SK-N-SH (cell line): ENCODE data around the gene TLE5. TPM values are rescaled to one million over a fixed set of nuclear protein-coding genes. Genes with fewer than 3 reads are reported as not detected.

ENCODE experiments used
- CTCF ChIA-PET: fragments of 300-600, 350-600 bp; formaldehyde crosslinking; extraction: SDS; loops from one replicate; lab custom pipeline; 2021; lab: Yijun Ruan, JAX
- POLR2A ChIA-PET: fragments of 350-600 bp; sonication (Branson Sonifier 250); formaldehyde crosslinking; extraction: SDS; loops from one replicate; lab custom pipeline; 2020; ENCODE audit warnings: antibody characterized with exemption, inconsistent platforms; lab: Yijun Ruan, JAX
- DNase-seq: peaks from one replicate; pipeline ENCODE4 v3.0.0; 2012
- H2AFZ ChIP-seq: fragments of 200-600 bp; sonication (generic); 2 replicates; pipeline ENCODE4 v1.8.1; 2016; ENCODE audit warnings: antibody characterized with exemption, mild to moderate bottlenecking, low read depth
- H3F3A ChIP-seq: fragments of 200-600 bp; sonication (generic); replicated peaks from 2 replicates; pipeline ENCODE3; 2016; ENCODE audit warnings: antibody characterized with exemption, mild to moderate bottlenecking; ENCODE audit not compliant: insufficient read depth
- H3K27ac ChIP-seq, 2 experiments: fragments of 200-500 bp in 1 of 2; fragments of 200-600 bp in 1 of 2; sonication (Bioruptor generic) in 1 of 2; sonication (generic), shearing (Covaris generic) in 1 of 2; 2 replicates each; pipeline versions ENCODE4 v1.5.1 to v1.6.1; 2014 to 2016; ENCODE audit warnings: low read depth in 2 of 2, inconsistent platforms in 1 of 2, low read length in 1 of 2, mild to moderate bottlenecking in 1 of 2, mixed read lengths in 1 of 2
- H3K27me3 ChIP-seq: fragments of 200-600 bp; sonication (generic), shearing (Covaris generic); 2 replicates; pipeline ENCODE4 v1.6.1; 2016; ENCODE audit warnings: mixed run types; ENCODE audit not compliant: insufficient read depth
- H3K36me3 ChIP-seq, 2 experiments: fragments of 200-500 bp in 1 of 2; fragments of 200-600 bp in 1 of 2; sonication (Bioruptor generic) in 1 of 2; sonication (generic) in 1 of 2; replicated peaks in 1 of 2; 2 replicates each; pipeline versions ENCODE3 to v1.5.1; 2014 to 2016; ENCODE audit warnings: low read length in 1 of 2, mild to moderate bottlenecking in 1 of 2; ENCODE audit not compliant: insufficient read depth in 2 of 2, control insufficient read depth in 1 of 2
- H3K4me1 ChIP-seq, 2 experiments: fragments of 200-500 bp in 1 of 2; fragments of 200-600 bp in 1 of 2; sonication (Bioruptor generic) in 1 of 2; sonication (generic), shearing (Covaris generic) in 1 of 2; 2 replicates each; pipeline versions ENCODE4 v1.5.1 to v1.6.1; 2014 to 2016; ENCODE audit warnings: low read depth in 1 of 2, low read length in 1 of 2, mixed run types in 1 of 2; ENCODE audit not compliant: insufficient read depth in 2 of 2, control insufficient read depth in 1 of 2
- H3K4me2 ChIP-seq: fragments of 200-600 bp; sonication (generic), shearing (Covaris generic); 2 replicates; pipeline ENCODE4 v1.6.1; 2017; ENCODE audit warnings: mixed run types
- H3K4me3 ChIP-seq, 2 experiments: fragments of 200-500 bp in 1 of 2; fragments of 200-600 bp in 1 of 2; sonication (Bioruptor generic) in 1 of 2; sonication (generic), shearing (Covaris generic) in 1 of 2; 2 replicates each; pipeline versions ENCODE4 v1.5.1 to v1.8.1; 2014 to 2016; ENCODE audit warnings: low read depth in 2 of 2, inconsistent platforms in 1 of 2, low read length in 1 of 2, mild to moderate bottlenecking in 1 of 2, mixed read lengths in 1 of 2, moderate library complexity in 1 of 2
- H3K79me2 ChIP-seq: fragments of 200-600 bp; sonication (generic); 2 replicates; pipeline ENCODE4 v1.8.1; 2017; ENCODE audit warnings: mild to moderate bottlenecking; ENCODE audit not compliant: insufficient read depth
- H3K9ac ChIP-seq: fragments of 200-600 bp; sonication (generic); 2 replicates; pipeline ENCODE4 v1.6.1; 2017; ENCODE audit warnings: mixed run types
- H3K9me2 ChIP-seq: fragments of 200-600 bp; sonication (generic); 2 replicates; pipeline ENCODE4 v1.6.1; 2017; ENCODE audit warnings: mixed run types
- H3K9me3 ChIP-seq: fragments of 200-600 bp; sonication (generic); 2 replicates; pipeline ENCODE4 v1.6.1; 2017; ENCODE audit warnings: mixed run types, mild to moderate bottlenecking, moderate library complexity
- H4K20me1 ChIP-seq: fragments of 200-600 bp; sonication (generic); 2 replicates; pipeline ENCODE4 v1.6.1; 2017; ENCODE audit warnings: mild to moderate bottlenecking, mixed run types; ENCODE audit not compliant: insufficient read depth
- EZH2phosphoT487 ChIP-seq: fragments of 200-600 bp; sonication (generic); IDR thresholded peaks from 2 replicates; pipeline ENCODE4 v1.6.1; 2017; ENCODE audit warnings: low read depth, mixed run types, mild to moderate bottlenecking, antibody characterized with exemption, moderate library complexity, borderline replicate concordance
- FOSL2 ChIP-seq: IDR thresholded peaks from 2 replicates; pipeline ENCODE4 v1.4.0; 2012; ENCODE audit warnings: low read depth, mild to moderate bottlenecking, moderate library complexity, borderline replicate concordance
- FOXM1 ChIP-seq: IDR thresholded peaks from 2 replicates; pipeline ENCODE4 v1.4.0; 2012; ENCODE audit warnings: low read depth, mild to moderate bottlenecking
- GABPA ChIP-seq: IDR thresholded peaks from 2 replicates; pipeline ENCODE4 v1.4.0; 2012; ENCODE audit warnings: low read depth, mild to moderate bottlenecking
- RXRA ChIP-seq: IDR thresholded peaks from 2 replicates; pipeline ENCODE4 v1.4.0; 2012; ENCODE audit warnings: low read depth, mild to moderate bottlenecking, borderline replicate concordance
- SMC3 ChIP-seq: IDR thresholded peaks from 2 replicates; pipeline ENCODE4 v1.6.1; 2012; ENCODE audit warnings: low read depth, low read length, improper control_type of control experiment
- YY1 ChIP-seq: IDR thresholded peaks from 2 replicates; pipeline ENCODE4 v1.4.0; 2012; ENCODE audit warnings: low read depth, mild to moderate bottlenecking
- WGBS: methylation state at CpG from one replicate; pipeline ENCODE4 v1.1.6; 2017; ENCODE audit warnings: low lambda C conversion rate; 5-methylcytosine and 5-hydroxymethylcytosine counted together
- polyA plus RNA-seq, 3 experiments: library from polyadenylated mRNA; depleted of rRNA; stranded (reverse); fragments of >200 nt; gene quantifications; 2 replicates each; pipeline ENCODE4 v1.2.3, GENCODE V29; 2012
- TF ChIP-seq, protein P1 (sequence below): IDR thresholded peaks from 2 replicates; pipeline ENCODE4 v1.6.1; 2012; ENCODE audit warnings: mild to moderate bottlenecking, low read depth, low read length, moderate library complexity
- TF ChIP-seq, protein P2 (sequence below): IDR thresholded peaks from 2 replicates; pipeline ENCODE4 v1.4.0; 2012; ENCODE audit warnings: low read depth, borderline replicate concordance
- TF ChIP-seq, protein P3 (sequence below): fragments of 150-350 bp; IDR thresholded peaks from 2 replicates; pipeline ENCODE4 v1.6.1; 2016; ENCODE audit warnings: mild to moderate bottlenecking, low read depth, low read length
- TF ChIP-seq, protein P4 (sequence below): fragments of 150-350 bp; IDR thresholded peaks from 2 replicates; pipeline ENCODE4 v1.6.1; 2017; ENCODE audit warnings: antibody characterized with exemption, low read length, low read depth, borderline replicate concordance
- TF ChIP-seq, protein P5 (sequence below): IDR thresholded peaks from 2 replicates; pipeline ENCODE4; 2012

The TLE5 gene
- polyA plus RNA-seq, 1 of the 3 experiments (the other 2 are of a cell fraction): 519 TPM

DNA sequence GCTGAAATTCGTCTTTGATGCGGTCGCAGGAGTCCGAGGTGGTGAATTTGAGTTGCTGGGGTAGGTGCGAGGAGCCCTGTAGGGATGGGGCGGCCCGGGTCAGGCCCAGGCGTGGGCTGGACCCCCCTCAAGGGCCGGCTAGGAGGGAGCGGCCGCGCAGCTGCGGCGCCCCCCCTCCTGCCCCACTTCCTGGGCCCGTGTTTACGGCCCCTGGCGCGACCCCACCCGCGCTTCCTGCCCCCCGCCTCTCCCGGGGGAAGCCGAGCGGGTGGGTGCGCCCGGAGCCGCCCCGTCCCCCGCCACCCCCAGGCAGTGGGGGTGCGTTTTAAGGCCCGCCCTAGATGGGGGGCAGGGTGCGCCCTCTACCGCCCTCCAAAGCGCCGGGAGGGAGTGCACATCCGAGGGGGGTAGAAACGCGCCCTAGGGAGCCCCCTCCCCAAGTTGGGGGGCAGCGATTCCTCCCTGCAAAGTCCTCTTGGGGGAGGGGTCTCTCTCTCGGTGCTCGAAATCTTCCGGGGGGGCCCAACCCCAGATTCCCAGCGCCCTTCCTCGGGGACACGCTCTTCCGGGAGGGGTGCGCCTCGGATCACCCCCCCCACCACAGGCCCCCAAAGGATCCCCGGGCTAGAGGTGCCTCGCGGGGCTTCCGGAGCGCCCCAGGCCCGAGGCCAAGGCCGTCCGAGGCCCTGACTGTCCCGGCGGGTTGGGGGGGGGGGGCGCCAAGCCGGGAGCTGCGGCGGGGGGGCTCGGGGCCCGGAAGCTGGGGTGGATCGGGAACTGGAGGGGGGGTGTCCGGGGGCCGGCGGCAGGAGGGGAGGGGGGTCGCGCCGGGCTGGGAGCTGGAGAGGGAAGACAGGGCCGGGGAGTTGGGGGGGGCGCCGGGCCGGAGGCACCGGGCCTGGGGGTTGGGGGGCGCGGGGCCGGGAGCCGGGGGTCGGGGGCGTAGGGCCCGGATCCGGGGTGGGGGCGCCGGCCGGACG is 823 bp downstream of the TLE5 start (continued):
- TF ChIP-seq GABPA: no peak; the same call in 1 of the 2 replicates
- TF ChIP-seq, protein P1, sequence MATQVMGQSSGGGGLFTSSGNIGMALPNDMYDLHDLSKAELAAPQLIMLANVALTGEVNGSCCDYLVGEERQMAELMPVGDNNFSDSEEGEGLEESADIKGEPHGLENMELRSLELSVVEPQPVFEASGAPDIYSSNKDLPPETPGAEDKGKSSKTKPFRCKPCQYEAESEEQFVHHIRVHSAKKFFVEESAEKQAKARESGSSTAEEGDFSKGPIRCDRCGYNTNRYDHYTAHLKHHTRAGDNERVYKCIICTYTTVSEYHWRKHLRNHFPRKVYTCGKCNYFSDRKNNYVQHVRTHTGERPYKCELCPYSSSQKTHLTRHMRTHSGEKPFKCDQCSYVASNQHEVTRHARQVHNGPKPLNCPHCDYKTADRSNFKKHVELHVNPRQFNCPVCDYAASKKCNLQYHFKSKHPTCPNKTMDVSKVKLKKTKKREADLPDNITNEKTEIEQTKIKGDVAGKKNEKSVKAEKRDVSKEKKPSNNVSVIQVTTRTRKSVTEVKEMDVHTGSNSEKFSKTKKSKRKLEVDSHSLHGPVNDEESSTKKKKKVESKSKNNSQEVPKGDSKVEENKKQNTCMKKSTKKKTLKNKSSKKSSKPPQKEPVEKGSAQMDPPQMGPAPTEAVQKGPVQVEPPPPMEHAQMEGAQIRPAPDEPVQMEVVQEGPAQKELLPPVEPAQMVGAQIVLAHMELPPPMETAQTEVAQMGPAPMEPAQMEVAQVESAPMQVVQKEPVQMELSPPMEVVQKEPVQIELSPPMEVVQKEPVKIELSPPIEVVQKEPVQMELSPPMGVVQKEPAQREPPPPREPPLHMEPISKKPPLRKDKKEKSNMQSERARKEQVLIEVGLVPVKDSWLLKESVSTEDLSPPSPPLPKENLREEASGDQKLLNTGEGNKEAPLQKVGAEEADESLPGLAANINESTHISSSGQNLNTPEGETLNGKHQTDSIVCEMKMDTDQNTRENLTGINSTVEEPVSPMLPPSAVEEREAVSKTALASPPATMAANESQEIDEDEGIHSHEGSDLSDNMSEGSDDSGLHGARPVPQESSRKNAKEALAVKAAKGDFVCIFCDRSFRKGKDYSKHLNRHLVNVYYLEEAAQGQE: no peak
- no peak for TF ChIP-seq FOXM1
- TF ChIP-seq, protein P2, sequence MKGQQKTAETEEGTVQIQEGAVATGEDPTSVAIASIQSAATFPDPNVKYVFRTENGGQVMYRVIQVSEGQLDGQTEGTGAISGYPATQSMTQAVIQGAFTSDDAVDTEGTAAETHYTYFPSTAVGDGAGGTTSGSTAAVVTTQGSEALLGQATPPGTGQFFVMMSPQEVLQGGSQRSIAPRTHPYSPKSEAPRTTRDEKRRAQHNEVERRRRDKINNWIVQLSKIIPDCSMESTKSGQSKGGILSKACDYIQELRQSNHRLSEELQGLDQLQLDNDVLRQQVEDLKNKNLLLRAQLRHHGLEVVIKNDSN: no peak

DNA sequence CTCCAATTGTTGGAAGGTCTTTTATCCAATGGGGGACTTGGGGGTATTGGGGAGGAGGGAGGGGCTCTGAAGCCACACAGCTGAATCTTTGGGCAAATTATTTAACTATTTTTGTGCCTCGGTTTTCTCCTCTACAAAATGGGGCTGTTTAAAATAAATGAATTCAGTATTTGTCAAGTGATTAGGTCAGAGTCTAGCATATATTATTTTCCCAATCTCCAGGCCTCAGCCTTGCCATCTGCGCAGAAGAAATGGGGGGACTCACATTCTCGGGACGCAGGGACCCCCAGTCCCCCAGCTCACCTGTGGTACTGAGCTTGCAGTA is 1.5 kb downstream of the TLE5 start:
- peak overlapping the region; percentile 86 for H3K9ac ChIP-seq
- ChIA-PET POLR2A (interaction anchor here (0.6 to 1.1 kb wide), 3 partner anchors 9 to 1414 kb away, joined by 3 read pairs; no protein-coding TSS in a partner anchor), CTCF (interaction anchor here (0.7 to 3.4 kb wide), 6 partner anchors 9 to 172 kb away, joined by 3 to 17 read pairs (median 4); no protein-coding TSS in a partner anchor)
- DNase-seq: no peak
- peak overlapping the region; percentile 19 to 83; a peak in 2 of 4 replicates for H3K27ac ChIP-seq
- no peaks in the 10 kb centered on the region for H3K9me3 ChIP-seq
- WGBS: 83% methylated on average over 4 of the region's 4 CpGs
- H3K4me3 ChIP-seq: peak overlapping the region; percentile 71 to 74
- peaks cover 33% of the 10 kb centered on the region in 2 experiments for H3K36me3 ChIP-seq
- TF ChIP-seq EZH2phosphoT487 (no peak), YY1 (no peak), FOSL2 (no peak), SMC3 (no peak), RXRA (no peak)
- TF ChIP-seq, protein P3, sequence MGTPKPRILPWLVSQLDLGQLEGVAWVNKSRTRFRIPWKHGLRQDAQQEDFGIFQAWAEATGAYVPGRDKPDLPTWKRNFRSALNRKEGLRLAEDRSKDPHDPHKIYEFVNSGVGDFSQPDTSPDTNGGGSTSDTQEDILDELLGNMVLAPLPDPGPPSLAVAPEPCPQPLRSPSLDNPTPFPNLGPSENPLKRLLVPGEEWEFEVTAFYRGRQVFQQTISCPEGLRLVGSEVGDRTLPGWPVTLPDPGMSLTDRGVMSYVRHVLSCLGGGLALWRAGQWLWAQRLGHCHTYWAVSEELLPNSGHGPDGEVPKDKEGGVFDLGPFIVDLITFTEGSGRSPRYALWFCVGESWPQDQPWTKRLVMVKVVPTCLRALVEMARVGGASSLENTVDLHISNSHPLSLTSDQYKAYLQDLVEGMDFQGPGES: no peak
- TF ChIP-seq, protein P4, sequence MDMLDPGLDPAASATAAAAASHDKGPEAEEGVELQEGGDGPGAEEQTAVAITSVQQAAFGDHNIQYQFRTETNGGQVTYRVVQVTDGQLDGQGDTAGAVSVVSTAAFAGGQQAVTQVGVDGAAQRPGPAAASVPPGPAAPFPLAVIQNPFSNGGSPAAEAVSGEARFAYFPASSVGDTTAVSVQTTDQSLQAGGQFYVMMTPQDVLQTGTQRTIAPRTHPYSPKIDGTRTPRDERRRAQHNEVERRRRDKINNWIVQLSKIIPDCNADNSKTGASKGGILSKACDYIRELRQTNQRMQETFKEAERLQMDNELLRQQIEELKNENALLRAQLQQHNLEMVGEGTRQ: no peak
- TF ChIP-seq, protein P5, sequence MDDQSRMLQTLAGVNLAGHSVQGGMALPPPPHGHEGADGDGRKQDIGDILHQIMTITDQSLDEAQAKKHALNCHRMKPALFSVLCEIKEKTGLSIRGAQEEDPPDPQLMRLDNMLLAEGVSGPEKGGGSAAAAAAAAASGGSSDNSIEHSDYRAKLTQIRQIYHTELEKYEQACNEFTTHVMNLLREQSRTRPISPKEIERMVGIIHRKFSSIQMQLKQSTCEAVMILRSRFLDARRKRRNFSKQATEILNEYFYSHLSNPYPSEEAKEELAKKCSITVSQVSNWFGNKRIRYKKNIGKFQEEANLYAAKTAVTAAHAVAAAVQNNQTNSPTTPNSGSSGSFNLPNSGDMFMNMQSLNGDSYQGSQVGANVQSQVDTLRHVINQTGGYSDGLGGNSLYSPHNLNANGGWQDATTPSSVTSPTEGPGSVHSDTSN: no peak
- H3K4me1 ChIP-seq: peaks cover 0 to 3% of the 10 kb centered on the region in 2 experiments; a peak in 1 of 4 replicates
- no peaks in the 10 kb centered on the region for H3K9me2 ChIP-seq
- peaks cover 17% of the 10 kb centered on the region for H4K20me1 ChIP-seq
- H3F3A ChIP-seq: no peaks in the 10 kb centered on the region
- H3K4me2 ChIP-seq: peak overlapping the region; percentile 94
- peaks cover 42% of the 10 kb centered on the region for H3K79me2 ChIP-seq
- no peak overlapping the region for H2AFZ ChIP-seq
- H3K27me3 ChIP-seq: no peaks in the 10 kb centered on the region
